IMR-90 (cell line): ENCODE data around the gene LGALS1. TPM values are rescaled to one million over a fixed set of nuclear protein-coding genes. Genes with fewer than 3 reads are reported as not detected.
A peak's percentile ranks its signal among the peaks of the same experiment; 100 is the strongest.

Experiments
- ATAC-seq: fragments of 200-7000 bp; cut with Tn5 transposase; 2 replicates; pipeline ENCODE4 v1.9.1; 2020; ENCODE audit warnings: low read depth, mild to moderate bottlenecking, moderate library complexity
- BruUV-seq: library from RNA; stranded (reverse); fragments of 400-500 nt; replicated peaks from 2 replicates; lab custom pipeline; 2021; lab: Mats Ljungman, UMichigan
- CTCF ChIA-PET: fragments of 300-600 bp; formaldehyde crosslinking; extraction: SDS; loops from one replicate; lab custom pipeline; 2021; ENCODE audit warnings: antibody characterized with exemption; lab: Yijun Ruan, JAX
- POLR2A ChIA-PET: fragments of 300-600 bp; sonication (Branson Sonifier 250); formaldehyde crosslinking; loops from one replicate; lab custom pipeline; 2022; ENCODE audit warnings: antibody characterized with exemption; ENCODE audit not compliant: unreplicated experiment; lab: Charles Lee
- DNase-seq: peaks from one replicate; pipeline ENCODE4 v3.0.0; 2013
- H2AFZ ChIP-seq: replicated peaks from 2 replicates; pipeline ENCODE3; 2013; ENCODE audit warnings: low read length, mild to moderate bottlenecking; ENCODE audit not compliant: poor library complexity
- H2AK5ac ChIP-seq: 2 replicates; pipeline ENCODE4 v1.6.1; 2013; ENCODE audit warnings: low read depth, low read length, inconsistent platforms
- H2AK9ac ChIP-seq: replicated peaks from 2 replicates; pipeline ENCODE3; 2013; ENCODE audit warnings: mild to moderate bottlenecking, low read depth, low read length, moderate library complexity; ENCODE audit not compliant: poor library complexity
- H2BK120ac ChIP-seq: 2 replicates; pipeline ENCODE4 v1.6.1; 2013; ENCODE audit warnings: low read depth, low read length, inconsistent platforms
- H2BK15ac ChIP-seq: 3 replicates; pipeline ENCODE4 v1.6.1; 2013; ENCODE audit warnings: low read depth, low read length, inconsistent platforms
- H2BK20ac ChIP-seq: 2 replicates; pipeline ENCODE4 v1.6.1; 2013; ENCODE audit warnings: low read depth, mild to moderate bottlenecking, inconsistent platforms, low read length, moderate library complexity
- H2BK5ac ChIP-seq: 2 replicates; pipeline ENCODE4 v1.6.1; 2013; ENCODE audit warnings: mild to moderate bottlenecking, low read depth, low read length, inconsistent platforms; ENCODE audit not compliant: poor library complexity, severe bottlenecking
- H3K14ac ChIP-seq: replicated peaks from 2 replicates; pipeline ENCODE4 v1.6.1; 2013; ENCODE audit warnings: low read depth, low read length, inconsistent platforms
- H3K18ac ChIP-seq: 2 replicates; pipeline ENCODE4 v1.6.1; 2013; ENCODE audit warnings: low read depth, low read length, control low read depth
- H3K23ac ChIP-seq: 2 replicates; pipeline ENCODE4 v1.6.1; 2013; ENCODE audit warnings: low read depth, low read length, inconsistent platforms
- H3K27ac ChIP-seq: 2 replicates; pipeline ENCODE4 v1.5.1; 2013; ENCODE audit warnings: mild to moderate bottlenecking, control low read depth, low read length; ENCODE audit not compliant: insufficient read depth
- H3K27me3 ChIP-seq: 2 replicates; pipeline ENCODE4 v1.6.1; 2013; ENCODE audit warnings: low read length; ENCODE audit not compliant: control insufficient read depth, insufficient read depth
- H3K36me3 ChIP-seq: 2 replicates; pipeline ENCODE4 v1.6.1; 2013; ENCODE audit warnings: low read length, mixed read lengths; ENCODE audit not compliant: control insufficient read depth, insufficient read depth
- H3K4ac ChIP-seq: 2 replicates; pipeline ENCODE4 v1.6.1; 2013; ENCODE audit warnings: low read depth, low read length, inconsistent platforms
- H3K4me1 ChIP-seq: 2 replicates; pipeline ENCODE4 v1.6.1; 2013; ENCODE audit warnings: low read length, mixed read lengths; ENCODE audit not compliant: control insufficient read depth, insufficient read depth
- H3K4me2 ChIP-seq: 2 replicates; pipeline ENCODE4 v1.6.1; 2013; ENCODE audit warnings: low read depth, mild to moderate bottlenecking, control low read depth, low read length, moderate library complexity
- H3K4me3 ChIP-seq: 2 replicates; pipeline ENCODE4 v1.5.1; 2013; ENCODE audit warnings: low read depth, mild to moderate bottlenecking, control low read depth, low read length, moderate library complexity; ENCODE audit not compliant: insufficient read depth
- H3K56ac ChIP-seq: 2 replicates; pipeline ENCODE4 v1.6.1; 2013; ENCODE audit warnings: low read length, inconsistent platforms; ENCODE audit not compliant: insufficient read depth; ENCODE audit errors: extremely low read depth
- H3K79me1 ChIP-seq, 2 experiments: 2 replicates each; pipeline ENCODE4 v1.6.1; 2013; ENCODE audit warnings: low read length in 2 of 2, inconsistent platforms in 1 of 2, low read depth in 1 of 2
- H3K9ac ChIP-seq: 2 replicates; pipeline ENCODE4 v1.6.1; 2013; ENCODE audit warnings: low read depth, low read length, control low read depth
- H3K9me1 ChIP-seq: 2 replicates; pipeline ENCODE4 v1.6.1; 2013; ENCODE audit warnings: low read length, inconsistent platforms; ENCODE audit not compliant: insufficient read depth
- H3K9me3 ChIP-seq: 2 replicates; pipeline ENCODE4 v1.6.1; 2013; ENCODE audit warnings: low read length; ENCODE audit not compliant: control insufficient read depth, insufficient read depth
- H4K20me1 ChIP-seq: 2 replicates; pipeline ENCODE4 v1.6.1; 2013; ENCODE audit warnings: low read length, inconsistent platforms; ENCODE audit not compliant: insufficient read depth
- H4K5ac ChIP-seq: 2 replicates; pipeline ENCODE4 v1.6.1; 2013; ENCODE audit warnings: mild to moderate bottlenecking, low read depth, low read length, control low read depth
- H4K8ac ChIP-seq, 2 experiments: 2 replicates each; pipeline ENCODE4 v1.6.1; 2013; ENCODE audit warnings: low read depth in 2 of 2, low read length in 2 of 2, control low read depth in 1 of 2, inconsistent platforms in 1 of 2
- H4K91ac ChIP-seq: 2 replicates; pipeline ENCODE4 v1.6.1; 2013; ENCODE audit warnings: low read depth, low read length, inconsistent platforms; ENCODE audit not compliant: insufficient read depth
- CHD1 ChIP-seq: IDR thresholded peaks from 2 replicates; pipeline ENCODE4 v1.6.1; 2012; ENCODE audit warnings: low read depth, low read length, improper control_type of control experiment
- NFE2L2 ChIP-seq: fragments of 150-350 bp; IDR thresholded peaks from 2 replicates; pipeline ENCODE4 v1.6.1; 2016; ENCODE audit warnings: low read depth, mild to moderate bottlenecking, low read length
- POLR2A ChIP-seq: IDR thresholded peaks from 2 replicates; pipeline ENCODE4 v1.6.1; 2012; ENCODE audit warnings: mild to moderate bottlenecking, low read depth, low read length
- RAD21 ChIP-seq: IDR thresholded peaks from 2 replicates; pipeline ENCODE4 v1.6.1; 2012; ENCODE audit warnings: low read length, improper control_type of control experiment
- WGBS, 2 experiments: methylation state at CpG; one replicate each; pipeline versions ENCODE4 v1.1.5 to v1.1.7; 2013; ENCODE audit warnings: missing lambda C conversion rate in 2 of 2; ENCODE audit not compliant: insufficient read length in 1 of 2; ENCODE audit errors: extremely low coverage in 2 of 2; 5-methylcytosine and 5-hydroxymethylcytosine counted together
- dilution Hi-C: fragments of 300-500 bp; cut with HindIII; formaldehyde crosslinking; loops from one replicate; pipeline ENCODE4 v1.14.3; 2018; ENCODE audit warnings: low sequenced_read_pairs; ENCODE audit not compliant: unreplicated experiment
- in situ Hi-C: fragments of 300-500 bp; cut with MboI; formaldehyde crosslinking; loops from 3 replicates; pipeline ENCODE4 v1.14.3; 2019; ENCODE audit warnings: low sequenced_read_pairs, inconsistent platforms, mixed read lengths
- intact Hi-C: fragments of 100-400 bp; cut with micrococcal nuclease; formaldehyde crosslinking; loops from 2 replicates; pipeline ENCODE4 v1.10.0; 2022
- polyA plus RNA-seq, 3 experiments: library from polyadenylated mRNA; depleted of rRNA; stranded (reverse); fragments of >200 nt; gene quantifications; 2 replicates each; pipeline ENCODE4 v1.2.3, GENCODE V29; 2012; ENCODE audit warnings: low replicate concordance in 1 of 3
- total RNA-seq: library from RNA; depleted of rRNA; stranded (reverse); fragments of >200 nt; gene quantifications from 2 replicates; pipeline ENCODE4 v1.2.3, GENCODE V29; 2012

Gene LGALS1
- total and polyA plus RNA-seq, 2 of the 4 experiments (the other 2 are of a cell fraction): 11,896 to 15,383 TPM

GRCh38 chr22:37680191-37680851 is 4.9 kb downstream of the LGALS1 start:
- Histone ChIP-seq H3K56ac (no peak overlapping the region), H3K4me1 (peaks cover 16% of the 10 kb centered on the region), H2BK5ac (peak overlapping the region; percentile 3), H3K4me2 (no peak overlapping the region), H4K5ac (no peak overlapping the region), H3K79me1 (peaks cover 8 to 39% of the 10 kb centered on the region in 2 experiments; a peak in 3 of 4 replicates), H2AK5ac (no peak overlapping the region), H3K27ac (peak overlapping the region; percentile 8; the same call in 1 of the 2 replicates), H4K91ac (no peak overlapping the region), H2BK15ac (no peak overlapping the region), H3K36me3 (peaks cover 28% of the 10 kb centered on the region), H3K9me3 (no peaks in the 10 kb centered on the region), H4K8ac (peak overlapping the region in 1 of 2 experiments; percentile 44; a peak in 1 of 4 replicates), H2AK9ac (peak overlapping the region; percentile 80), H4K20me1 (peaks cover 63% of the 10 kb centered on the region), H3K4ac (no peak overlapping the region), H3K9ac (no peak overlapping the region), H2BK120ac (no peak overlapping the region), H2AFZ (peak overlapping the region; percentile 12), H3K14ac (no peak overlapping the region), H3K23ac (peak overlapping the region; percentile 10; the same call in 1 of the 2 replicates), H3K27me3 (no peaks in the 10 kb centered on the region), H3K9me1 (no peaks in the 10 kb centered on the region), H3K18ac (no peak overlapping the region), H2BK20ac (no peak overlapping the region), H3K4me3 (no peak overlapping the region)
- peak; percentile 1 for ATAC-seq
- intact Hi-C loops (loop anchor here (5.0 kb wide), 1 partner anchor 112 kb away; no protein-coding TSS in a partner anchor), in situ Hi-C loops (loop anchor here (5.0 kb wide), 1 partner anchor 33 kb away; no protein-coding TSS in a partner anchor), dilution Hi-C loops (no loop called here)
- BruUV-seq: no TSS peak
- 53% methylated on average over 3 of the region's 7 CpGs; no CpG with 5 or more reads in 1 of the 2 experiments for WGBS, 2 experiments
- POLR2A ChIA-PET: interaction anchor here (1.0 to 2.1 kb wide), 4 partner anchors 22 to 125 kb away, joined by 4 to 15 read pairs (median 8); partner anchors contain the start of genes PDXP and SH3BP1
- TF ChIP-seq NFE2L2: no peak
- TF ChIP-seq CHD1: no peak
- TF ChIP-seq POLR2A: peak; percentile 33; the same call in 1 of the 2 replicates
- no peak for TF ChIP-seq RAD21
- peak; percentile 23 for DNase-seq
- CTCF ChIA-PET: interaction anchor here (0.6 to 2.0 kb wide), 4 partner anchors 13 to 886 kb away, joined by 3 to 24 read pairs (median 14); no protein-coding TSS in a partner anchor
